Epithelial cell of proximal tubule (primary cell): ENCODE measurements around the gene DRC1. TPM values are rescaled to one million over a fixed set of nuclear protein-coding genes. Genes with fewer than 3 reads are reported as not detected.

Experiments
- DNase-seq: peaks from one replicate; pipeline ENCODE4 v3.0.0-alpha.2; 2011; ENCODE audit warnings: low read depth
- H3K4me3 ChIP-seq: 2 replicates; pipeline ENCODE4 v1.5.1; 2011; ENCODE audit warnings: low read depth, mild to moderate bottlenecking, low read length
- total RNA-seq: library from RNA; depleted of rRNA; stranded (reverse); fragments of >200 nt; gene quantifications from 2 replicates; pipeline ENCODE4 v1.2.3, GENCODE V29; 2015
- TF ChIP-seq, protein P1 (sequence below): conservative IDR thresholded peaks from 2 replicates; pipeline ENCODE4 v1.5.1; 2012; ENCODE audit warnings: low read depth, mild to moderate bottlenecking, low read length

The DRC1 gene
- total RNA-seq, 1 donor from 2014 or later: not detected

GRCh38 chr2:26442301-26442700 lies 40.6 kb downstream of the DRC1 start:
- no peak for DNase-seq
- H3K4me3 ChIP-seq: no peak overlapping the region
- TF ChIP-seq, protein P1, sequence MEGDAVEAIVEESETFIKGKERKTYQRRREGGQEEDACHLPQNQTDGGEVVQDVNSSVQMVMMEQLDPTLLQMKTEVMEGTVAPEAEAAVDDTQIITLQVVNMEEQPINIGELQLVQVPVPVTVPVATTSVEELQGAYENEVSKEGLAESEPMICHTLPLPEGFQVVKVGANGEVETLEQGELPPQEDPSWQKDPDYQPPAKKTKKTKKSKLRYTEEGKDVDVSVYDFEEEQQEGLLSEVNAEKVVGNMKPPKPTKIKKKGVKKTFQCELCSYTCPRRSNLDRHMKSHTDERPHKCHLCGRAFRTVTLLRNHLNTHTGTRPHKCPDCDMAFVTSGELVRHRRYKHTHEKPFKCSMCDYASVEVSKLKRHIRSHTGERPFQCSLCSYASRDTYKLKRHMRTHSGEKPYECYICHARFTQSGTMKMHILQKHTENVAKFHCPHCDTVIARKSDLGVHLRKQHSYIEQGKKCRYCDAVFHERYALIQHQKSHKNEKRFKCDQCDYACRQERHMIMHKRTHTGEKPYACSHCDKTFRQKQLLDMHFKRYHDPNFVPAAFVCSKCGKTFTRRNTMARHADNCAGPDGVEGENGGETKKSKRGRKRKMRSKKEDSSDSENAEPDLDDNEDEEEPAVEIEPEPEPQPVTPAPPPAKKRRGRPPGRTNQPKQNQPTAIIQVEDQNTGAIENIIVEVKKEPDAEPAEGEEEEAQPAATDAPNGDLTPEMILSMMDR: no peak

DNA sequence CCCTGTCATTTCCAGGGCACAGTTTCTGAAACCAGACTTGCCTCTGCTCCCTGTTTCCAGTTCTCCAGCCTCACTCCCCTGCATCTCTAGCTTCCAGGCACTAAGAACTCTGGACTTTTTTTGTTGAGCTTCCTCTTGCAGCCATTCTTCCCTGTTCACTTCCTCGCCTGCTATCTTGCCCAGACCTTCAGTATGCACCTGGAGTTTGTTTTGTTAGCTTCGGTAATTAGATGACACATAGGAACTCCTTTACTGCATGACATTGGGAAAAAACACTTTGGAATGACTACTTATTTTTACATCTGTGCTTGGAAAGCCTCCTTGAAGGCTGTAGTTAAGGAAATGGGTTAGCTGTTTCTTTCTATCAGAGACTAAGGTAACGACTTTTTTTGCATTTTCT lies 41.0 kb downstream of the DRC1 start:
- no peak overlapping the region for H3K4me3 ChIP-seq
- TF ChIP-seq, protein P1: no peak
- no peak for DNase-seq

DNA sequence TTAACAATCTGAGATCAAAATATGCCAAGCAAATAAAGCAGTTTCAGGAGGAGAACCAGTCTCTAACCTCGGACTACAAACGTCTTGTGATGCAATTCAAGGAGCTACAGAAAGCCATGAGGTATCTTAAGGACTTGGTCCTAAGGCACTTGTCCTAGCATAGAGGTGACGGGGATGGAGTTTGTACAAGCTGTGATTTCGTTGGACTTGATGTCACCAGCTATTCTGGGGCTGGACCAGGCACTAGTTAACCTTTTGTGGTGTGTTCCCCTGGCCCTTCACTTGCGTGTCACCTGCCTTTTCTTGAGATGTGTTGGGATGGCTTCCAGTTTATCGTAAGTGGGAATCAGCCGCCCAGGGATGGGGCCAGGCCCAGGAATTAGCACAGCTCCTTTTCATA lies 42.5 kb downstream of the DRC1 start:
- TF ChIP-seq, protein P1: no peak
- no peak overlapping the region for H3K4me3 ChIP-seq
- DNase-seq: no peak

DNA sequence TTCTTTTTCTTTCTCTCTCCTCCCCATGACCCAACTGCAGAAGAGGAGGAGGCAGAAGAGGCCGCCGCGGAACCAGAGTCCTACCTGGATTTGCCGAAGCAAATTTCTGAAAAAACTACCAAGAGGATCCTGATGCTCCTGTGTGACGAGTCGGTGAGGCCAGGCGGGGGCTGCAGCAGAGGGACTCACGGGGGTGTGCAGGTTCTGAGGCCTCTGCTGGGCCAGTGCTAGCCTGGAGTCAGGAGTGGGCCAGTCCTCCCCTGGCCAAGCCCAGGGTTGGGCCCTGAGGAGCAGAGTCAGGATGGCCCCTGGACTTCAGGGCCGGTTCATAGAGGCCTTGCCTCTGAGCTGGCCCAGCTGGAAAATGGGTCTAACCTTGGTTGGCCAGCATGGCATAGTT lies 46.9 kb downstream of the DRC1 start:
- TF ChIP-seq, protein P1: no peak
- no peak overlapping the region for H3K4me3 ChIP-seq

DNA sequence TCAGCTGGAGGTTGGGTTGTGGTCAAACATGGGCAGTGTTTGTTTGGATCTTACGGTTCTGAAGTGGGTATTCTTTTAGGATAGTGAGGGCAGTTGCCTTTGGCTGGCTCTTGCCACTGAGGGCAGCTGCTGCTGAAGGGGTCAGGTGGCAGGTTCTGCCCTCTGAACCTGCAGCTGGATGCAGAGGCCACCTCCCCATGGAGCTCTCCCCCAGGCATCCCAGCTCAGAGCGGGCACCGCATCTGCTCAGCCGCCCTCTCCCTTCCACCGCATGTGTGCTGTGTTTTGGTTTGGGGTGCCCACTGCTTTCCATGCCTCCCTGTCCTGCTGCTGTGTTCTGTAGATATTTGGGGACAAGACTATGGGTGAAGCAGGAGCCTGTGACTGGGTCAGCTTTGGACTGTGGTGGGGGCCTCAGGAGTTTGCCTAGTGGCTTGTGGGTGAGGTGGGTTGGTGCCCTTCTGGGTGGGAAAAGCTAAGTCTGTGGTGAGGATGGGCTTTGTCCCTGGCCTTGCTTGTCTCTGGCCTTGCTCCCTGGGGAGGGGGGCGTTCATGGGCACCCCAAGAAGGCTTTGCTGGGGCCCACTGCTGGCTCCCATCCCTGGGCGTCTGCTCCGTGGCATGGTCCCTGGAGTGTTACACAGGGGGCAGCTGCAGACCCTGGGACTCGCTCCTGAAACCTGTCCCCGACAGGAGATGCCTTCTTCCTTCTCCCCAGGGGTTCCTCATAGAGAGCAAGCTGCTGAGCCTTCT lies 47.7 kb downstream of the DRC1 start:
- no peak overlapping the region for H3K4me3 ChIP-seq
- no peak for DNase-seq
- TF ChIP-seq, protein P1: no peak

More for the DNA sequence above, 46.9 kb downstream of the DRC1 start:
- DNase-seq: no peak

DNA sequence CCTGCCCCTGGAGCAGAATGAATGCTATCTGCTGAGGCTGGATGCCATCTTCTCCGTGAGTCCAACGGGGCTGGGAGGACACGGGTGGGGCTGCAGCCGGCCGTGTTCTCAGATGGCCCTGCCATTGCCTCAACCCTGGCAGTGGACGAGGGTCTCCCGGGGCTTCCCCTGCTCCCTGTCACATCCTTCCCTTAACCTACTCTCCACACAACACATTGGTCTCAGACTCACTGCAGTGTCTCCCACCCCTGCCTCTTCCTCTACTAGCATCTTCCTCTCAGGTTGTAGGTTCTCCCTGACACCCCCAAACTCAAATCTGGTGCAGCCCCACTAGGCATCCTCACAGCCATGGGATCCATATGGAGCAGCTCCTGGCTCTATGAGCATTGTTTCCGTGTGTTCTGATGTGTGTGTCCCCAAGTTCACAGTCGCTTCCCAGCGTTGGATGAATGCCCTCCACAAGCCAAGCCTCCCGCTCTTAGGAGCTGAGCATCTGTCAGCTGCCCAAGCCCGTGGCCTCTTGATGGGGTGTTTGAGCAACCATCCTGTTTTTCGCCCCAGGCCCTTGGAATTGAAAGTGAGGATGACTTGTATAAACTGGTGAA lies 48.4 kb downstream of the DRC1 start:
- TF ChIP-seq, protein P1: no peak

GRCh38 chr2:26451700-26452099 lies 50.0 kb downstream of the DRC1 start:
- TF ChIP-seq, protein P1: no peak
- no peak for DNase-seq
- no peak overlapping the region for H3K4me3 ChIP-seq

More for the DNA sequence above, 48.4 kb downstream of the DRC1 start:
- no peak for DNase-seq
- no peak overlapping the region for H3K4me3 ChIP-seq
